ENCODE data around the gene GALNTL6. TPM values are rescaled to one million over a fixed set of nuclear protein-coding genes. Genes with fewer than 3 reads are reported as not detected.
"Not testable (repeated sequence)": the region's sequence is repeated elsewhere in the genome, so short reads cannot be mapped to it uniquely, and the experiment has no call there.

The GALNTL6 gene
- total RNA-seq, 1 experiment from 2014 or later: not detected

- BruUV-seq (replicated peaks): no TSS peak
- DNase-seq (ENCODE audit: unreplicated experiment): no peak
- intact Hi-C loops (cut with micrococcal nuclease): no loop called here
- Mint-ChIP-seq H3K4me3 (ENCODE audit: unreplicated experiment) (no peak overlapping the region), H3K9me3 (ENCODE audit: unreplicated experiment) (no peaks in the 10 kb centered on the region), H3K27me3 (ENCODE audit: insufficient read depth, unreplicated experiment) (peaks cover 62% of the 10 kb centered on the region), H3K4me1 (ENCODE audit: insufficient read depth, unreplicated experiment) (no peaks in the 10 kb centered on the region), H3K27ac (ENCODE audit: low read depth, unreplicated experiment) (no peak overlapping the region), H3K36me3 (ENCODE audit: insufficient read depth, unreplicated experiment) (no peaks in the 10 kb centered on the region)
- TF ChIP-seq CTCF (IDR thresholded peaks at IDR 0.05; ENCODE audit: unreplicated experiment): no peak
- ChIA-PET CTCF (no interaction called here), POLR2A (no interaction called here)
Measured at GRCh38 chr4:172787111-172787510, 973.9 kb downstream of the GALNTL6 start.

GRCh38 chr4:172791841-172792240 lies 978.6 kb downstream of the GALNTL6 start:
- no peak overlapping the region for H3K27ac Mint-ChIP-seq (ENCODE audit: low read depth, unreplicated experiment)
- DNase-seq (ENCODE audit: unreplicated experiment): no peak
- H3K9me3 Mint-ChIP-seq (ENCODE audit: unreplicated experiment): no peaks in the 10 kb centered on the region
- H3K27me3 Mint-ChIP-seq (ENCODE audit: insufficient read depth, unreplicated experiment): peaks cover 72% of the 10 kb centered on the region
- no peaks in the 10 kb centered on the region for H3K36me3 Mint-ChIP-seq (ENCODE audit: insufficient read depth, unreplicated experiment)
- H3K4me3 Mint-ChIP-seq (ENCODE audit: unreplicated experiment): no peak overlapping the region
- CTCF ChIA-PET: no interaction called here
- no TSS peak for BruUV-seq (replicated peaks)
- intact Hi-C loops (cut with micrococcal nuclease): no loop called here
- POLR2A ChIA-PET: no interaction called here
- TF ChIP-seq CTCF (IDR thresholded peaks at IDR 0.05; ENCODE audit: unreplicated experiment): no peak
- no peaks in the 10 kb centered on the region for H3K4me1 Mint-ChIP-seq (ENCODE audit: insufficient read depth, unreplicated experiment)

- ChIA-PET CTCF (interaction anchor here (1.0 kb wide), 1 partner anchor 12 kb away, joined by 3 read pairs; no protein-coding TSS in a partner anchor), POLR2A (interaction anchor here (0.6 kb wide), 1 partner anchor 372 kb away, joined by 3 read pairs; no protein-coding TSS in a partner anchor)
- H3K27ac Mint-ChIP-seq (ENCODE audit: low read depth, unreplicated experiment): no peak overlapping the region
- peaks cover 77% of the 10 kb centered on the region for H3K27me3 Mint-ChIP-seq (ENCODE audit: insufficient read depth, unreplicated experiment)
- H3K4me3 Mint-ChIP-seq (ENCODE audit: unreplicated experiment): no peak overlapping the region
- no peak for TF ChIP-seq CTCF (IDR thresholded peaks at IDR 0.05; ENCODE audit: unreplicated experiment)
- H3K36me3 Mint-ChIP-seq (ENCODE audit: insufficient read depth, unreplicated experiment): no peaks in the 10 kb centered on the region
- DNase-seq (ENCODE audit: unreplicated experiment): no peak
- no TSS peak for BruUV-seq (replicated peaks)
- intact Hi-C loops (cut with micrococcal nuclease): no loop called here
- H3K9me3 Mint-ChIP-seq (ENCODE audit: unreplicated experiment): no peaks in the 10 kb centered on the region
- H3K4me1 Mint-ChIP-seq (ENCODE audit: insufficient read depth, unreplicated experiment): no peaks in the 10 kb centered on the region
Measured at GRCh38 chr4:172793565-172794306, 980.5 kb downstream of the GALNTL6 start.

- H3K4me1 Mint-ChIP-seq (ENCODE audit: insufficient read depth, unreplicated experiment): no peaks in the 10 kb centered on the region
- H3K36me3 Mint-ChIP-seq (ENCODE audit: insufficient read depth, unreplicated experiment): no peaks in the 10 kb centered on the region
- ChIA-PET POLR2A (interaction anchor here (0.6 kb wide), 1 partner anchor 372 kb away, joined by 3 read pairs; no protein-coding TSS in a partner anchor), CTCF (interaction anchor here (1.0 kb wide), 1 partner anchor 13 kb away, joined by 3 read pairs; no protein-coding TSS in a partner anchor)
- no TSS peak for BruUV-seq (replicated peaks)
- H3K4me3 Mint-ChIP-seq (ENCODE audit: unreplicated experiment): no peak overlapping the region
- H3K27ac Mint-ChIP-seq (ENCODE audit: low read depth, unreplicated experiment): no peak overlapping the region
- no peaks in the 10 kb centered on the region for H3K9me3 Mint-ChIP-seq (ENCODE audit: unreplicated experiment)
- H3K27me3 Mint-ChIP-seq (ENCODE audit: insufficient read depth, unreplicated experiment): peaks cover 83% of the 10 kb centered on the region
- TF ChIP-seq CTCF (IDR thresholded peaks at IDR 0.05; ENCODE audit: unreplicated experiment): no peak
- intact Hi-C loops (cut with micrococcal nuclease): no loop called here
- DNase-seq (ENCODE audit: unreplicated experiment): no peak
Measured at GRCh38 chr4:172794307-172794703, 981.1 kb downstream of the GALNTL6 start.

- not testable (repeated sequence) for BruUV-seq (replicated peaks); H3K36me3 Mint-ChIP-seq (ENCODE audit: insufficient read depth, unreplicated experiment)
Measured at GRCh38 chr4:172797281-172797680, 984.1 kb downstream of the GALNTL6 start.

More at GRCh38 chr4:172797281-172797680, 984.1 kb downstream of the GALNTL6 start:
- POLR2A ChIA-PET; DNase-seq (ENCODE audit: unreplicated experiment); H3K4me3 Mint-ChIP-seq (ENCODE audit: unreplicated experiment); H3K4me1 Mint-ChIP-seq (ENCODE audit: insufficient read depth, unreplicated experiment); CTCF ChIA-PET; intact Hi-C loops (cut with micrococcal nuclease); H3K9me3 Mint-ChIP-seq (ENCODE audit: unreplicated experiment); H3K27ac Mint-ChIP-seq (ENCODE audit: low read depth, unreplicated experiment): not testable (repeated sequence)
- H3K27me3 Mint-ChIP-seq (ENCODE audit: insufficient read depth, unreplicated experiment): peaks cover 91% of the 10 kb centered on the region
